Measurements from ENCODE around the gene SHBG. TPM values are rescaled to one million over a fixed set of nuclear protein-coding genes. Genes with fewer than 3 reads are reported as not detected.

SHBG gene
- not detected for total RNA-seq

- Mint-ChIP-seq H3K36me3 (ENCODE audit: low read depth) (peaks cover 4% of the 10 kb centered on the region), H3K27ac (no peak within 1 kb of the TSS), H3K27me3 (no peaks in the 10 kb centered on the region), H3K4me1 (peaks cover 16% of the 10 kb centered on the region), H3K9me3 (no peaks in the 10 kb centered on the region), H3K4me3 (no peak within 1 kb of the TSS)
- DNase-seq: no peak
- CTCF ChIA-PET: interaction anchor here (0.7 kb wide), 2 partner anchors 21 to 41 kb away, joined by 3 read pairs; partner anchors contain the start of gene ATP1B2
- POLR2A ChIA-PET: no interaction called here
Observed at GRCh38 chr17:7629939-7630571, at the start of gene SHBG. Gene SHBG, plus strand, starts transcription at chr17:7630135. Its CDS starts 38 bp downstream, at chr17:7630173.

- H3K27me3 Mint-ChIP-seq: no peaks in the 10 kb centered on the region
- peaks cover 88% of the 10 kb centered on the region for H3K4me1 Mint-ChIP-seq
- no peak for DNase-seq
- H3K4me3 Mint-ChIP-seq: peak overlapping the region; percentile 12
- POLR2A ChIA-PET: no interaction called here
- no peaks in the 10 kb centered on the region for H3K9me3 Mint-ChIP-seq
- peak overlapping the region; percentile 76 for H3K27ac Mint-ChIP-seq
- CTCF ChIA-PET: interaction anchor here (1.3 to 3.5 kb wide), 5 partner anchors 9 to 144 kb away, joined by 4 to 14 read pairs (median 6); partner anchors contain the start of genes SENP3, SOX15, TP53 and WRAP53
- peaks cover 62% of the 10 kb centered on the region for H3K36me3 Mint-ChIP-seq (ENCODE audit: low read depth)
Observed at GRCh38 chr17:7580604-7581575, 49.0 kb upstream of the SHBG start.

- Mint-ChIP-seq H3K9me3 (no peaks in the 10 kb centered on the region), H3K4me3 (peak overlapping the region; percentile 92), H3K27ac (peak overlapping the region; percentile 99), H3K27me3 (no peaks in the 10 kb centered on the region), H3K36me3 (ENCODE audit: low read depth) (peaks cover 50% of the 10 kb centered on the region), H3K4me1 (peaks cover 71% of the 10 kb centered on the region)
- ChIA-PET CTCF (interaction anchor here (1.0 to 3.9 kb wide), 7 partner anchors 9 to 253 kb away, joined by 3 to 15 read pairs (median 4); partner anchors contain the start of genes FXR2, TP53 and WRAP53), POLR2A (no interaction called here)
- no peak for DNase-seq
Observed at GRCh38 chr17:7582396-7583252, 47.3 kb upstream of the SHBG start.

DNA sequence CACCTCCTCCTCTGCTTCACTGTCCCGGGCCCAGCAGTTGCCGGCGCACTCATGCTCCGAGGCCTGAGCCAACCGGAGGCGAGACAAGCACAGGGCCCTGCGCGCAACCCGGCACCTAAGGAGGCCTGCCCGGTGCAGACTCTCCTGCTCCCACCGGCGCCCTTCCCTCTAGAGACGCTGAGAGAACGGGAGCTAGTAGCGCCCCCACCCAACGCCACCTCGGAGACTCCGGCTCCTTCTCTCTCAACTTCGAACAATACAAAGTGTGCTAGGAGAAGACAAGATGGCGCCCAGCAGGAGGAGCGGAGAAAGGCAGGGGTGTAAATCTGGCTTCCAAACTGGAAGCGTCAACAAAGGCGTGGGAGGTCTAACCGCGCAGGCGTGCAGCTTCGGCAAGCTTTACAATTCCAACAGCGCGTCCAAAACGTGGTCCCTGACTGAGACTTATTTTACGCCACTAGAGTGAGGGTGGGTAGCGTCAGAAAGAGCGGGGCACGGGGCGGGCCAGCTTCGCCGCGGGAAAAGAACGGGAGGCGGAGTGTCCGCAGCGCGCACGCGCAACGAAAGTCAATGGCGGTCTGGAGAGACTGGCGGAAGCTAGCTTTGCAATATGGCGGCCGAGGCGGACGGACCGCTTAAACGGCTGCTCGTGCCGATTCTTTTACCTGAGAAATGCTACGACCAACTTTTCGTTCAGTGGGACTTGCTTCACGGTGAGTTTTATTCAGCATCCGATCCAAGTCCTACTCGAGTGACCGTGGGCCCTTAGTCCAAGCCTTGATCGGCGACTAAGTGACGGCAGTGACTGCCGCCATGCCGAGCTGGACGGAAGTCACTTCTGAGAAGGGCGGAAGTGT, 46.5 kb upstream of the SHBG start, which contains the start of gene MPDU1:
TSS of gene MPDU1 (plus strand) at position 600 of the 857 bp plus-strand sequence. CDS start at position 611, 11 bp downstream.
- ChIA-PET CTCF (interaction anchor here (0.8 to 3.9 kb wide), 11 partner anchors 9 to 254 kb away, joined by 3 to 15 read pairs (median 4); partner anchors contain the start of genes FXR2, TP53 and WRAP53), POLR2A (interaction anchor here (0.7 to 1.3 kb wide), 4 partner anchors 10 to 254 kb away, joined by 3 to 8 read pairs (median 3); partner anchors contain the start of genes NEURL4 and TP53)
- peaks cover 47% of the 10 kb centered on the region for H3K36me3 Mint-ChIP-seq (ENCODE audit: low read depth)
- DNase-seq: peak; percentile 95
- peak within 1 kb of the TSS; percentile 92 for H3K4me3 Mint-ChIP-seq
- peak within 1 kb of the TSS; percentile 99 for H3K27ac Mint-ChIP-seq
- H3K9me3 Mint-ChIP-seq: no peaks in the 10 kb centered on the region
- no peaks in the 10 kb centered on the region for H3K27me3 Mint-ChIP-seq
- H3K4me1 Mint-ChIP-seq: peaks cover 63% of the 10 kb centered on the region

DNA sequence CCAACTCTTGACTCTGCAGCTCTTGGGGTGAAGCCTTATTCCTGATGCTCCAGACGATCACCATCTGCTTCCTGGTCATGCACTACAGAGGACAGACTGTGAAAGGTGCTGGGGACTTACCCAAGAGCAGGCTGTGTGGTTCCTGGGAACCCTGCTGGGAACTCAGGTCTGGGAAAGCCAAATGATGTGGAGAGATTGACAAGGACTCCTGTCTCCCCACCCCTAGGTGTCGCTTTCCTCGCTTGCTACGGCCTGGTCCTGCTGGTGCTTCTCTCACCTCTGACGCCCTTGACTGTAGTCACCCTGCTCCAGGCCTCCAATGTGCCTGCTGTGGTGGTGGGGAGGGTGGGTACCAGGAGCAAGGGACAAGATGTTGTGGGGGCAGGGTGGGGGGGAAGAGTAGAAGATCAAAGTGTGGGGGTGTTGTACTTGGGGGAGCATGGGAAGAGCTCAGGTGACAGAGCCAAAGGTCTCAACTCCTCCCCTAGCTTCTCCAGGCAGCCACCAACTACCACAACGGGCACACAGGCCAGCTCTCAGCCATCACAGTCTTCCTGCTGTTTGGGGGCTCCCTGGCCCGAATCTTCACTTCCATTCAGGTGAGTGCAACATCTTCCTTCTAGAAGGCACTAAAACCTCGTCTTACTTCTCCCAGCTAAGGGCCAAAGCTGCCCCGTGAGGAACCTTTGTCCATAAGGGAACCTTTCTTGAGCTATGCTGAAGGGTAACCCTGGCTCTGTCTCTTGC, 43.1 kb upstream of the SHBG start:
- Mint-ChIP-seq H3K27me3 (no peaks in the 10 kb centered on the region), H3K4me1 (peaks cover 35% of the 10 kb centered on the region), H3K36me3 (ENCODE audit: low read depth) (peaks cover 36% of the 10 kb centered on the region), H3K9me3 (no peaks in the 10 kb centered on the region), H3K4me3 (no peak overlapping the region), H3K27ac (peak overlapping the region; percentile 46)
- ChIA-PET CTCF (interaction anchor here (1.0 to 3.9 kb wide), 3 partner anchors 15 to 101 kb away, joined by 4 to 15 read pairs (median 5); partner anchors contain the start of genes TP53 and WRAP53), POLR2A (interaction anchor here (0.6 kb wide), 1 partner anchor 36 kb away, joined by 3 read pairs; no protein-coding TSS in a partner anchor)
- no peak for DNase-seq

- peaks cover 29% of the 10 kb centered on the region for H3K36me3 Mint-ChIP-seq (ENCODE audit: low read depth)
- H3K4me3 Mint-ChIP-seq: no peak overlapping the region
- POLR2A ChIA-PET: interaction anchor here (0.6 kb wide), 1 partner anchor 11 kb away, joined by 3 read pairs; no protein-coding TSS in a partner anchor
- DNase-seq: no peak
- no peaks in the 10 kb centered on the region for H3K9me3 Mint-ChIP-seq
- CTCF ChIA-PET: interaction anchor here (1.0 to 2.4 kb wide), 2 partner anchors 73 to 100 kb away, joined by 4 to 18 read pairs; partner anchors contain the start of genes TP53 and WRAP53
- peaks cover 28% of the 10 kb centered on the region for H3K4me1 Mint-ChIP-seq
- no peaks in the 10 kb centered on the region for H3K27me3 Mint-ChIP-seq
- peak overlapping the region; percentile 46 for H3K27ac Mint-ChIP-seq
Observed at GRCh38 chr17:7587420-7588151, 42.3 kb upstream of the SHBG start.

DNA sequence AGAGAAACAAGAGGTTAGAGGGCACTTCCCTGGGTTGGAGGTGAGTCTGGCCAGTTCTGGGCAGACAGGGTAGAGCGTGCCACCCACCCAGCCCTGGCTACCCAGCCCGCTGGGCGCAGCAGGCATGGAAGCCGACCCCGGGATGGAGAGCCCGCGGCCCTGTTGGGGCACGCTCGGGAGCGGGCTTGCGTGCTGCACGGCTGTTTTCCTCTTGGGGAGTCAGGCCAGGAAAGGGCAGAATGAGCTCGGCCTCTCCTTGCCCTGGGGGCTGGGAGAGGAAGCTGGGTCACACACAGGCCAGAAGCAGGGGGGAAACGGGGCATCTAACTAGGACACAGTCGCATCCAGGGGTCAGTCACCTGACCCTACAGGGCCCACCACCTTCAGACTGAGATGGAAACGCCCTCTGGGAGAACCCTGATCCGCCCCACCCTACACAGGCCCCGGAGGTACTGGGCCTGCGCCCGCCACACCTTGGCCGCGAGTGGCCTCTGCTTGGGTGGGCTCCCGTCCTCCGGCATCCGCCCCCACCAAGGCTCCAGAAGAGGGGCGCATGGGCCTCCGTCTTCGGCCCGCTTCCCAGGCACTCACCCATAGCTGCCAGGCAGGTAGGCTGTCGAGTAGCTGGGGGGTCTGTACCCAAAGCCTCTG, 41.3 kb upstream of the SHBG start:
- Mint-ChIP-seq H3K4me1 (peaks cover 20% of the 10 kb centered on the region), H3K4me3 (no peak overlapping the region), H3K27ac (no peak overlapping the region), H3K9me3 (no peaks in the 10 kb centered on the region), H3K27me3 (no peaks in the 10 kb centered on the region), H3K36me3 (ENCODE audit: low read depth) (peaks cover 36% of the 10 kb centered on the region)
- POLR2A ChIA-PET: interaction anchor here (1.0 kb wide), 1 partner anchor 15 kb away, joined by 3 read pairs; no protein-coding TSS in a partner anchor
- no peak for DNase-seq
- CTCF ChIA-PET: interaction anchor here (0.6 to 2.7 kb wide), 20 partner anchors 10 to 252 kb away, joined by 3 to 18 read pairs (median 4); partner anchors contain the start of genes FXR2, SAT2, SENP3 and TP53

- peaks cover 19% of the 10 kb centered on the region for H3K4me1 Mint-ChIP-seq
- POLR2A ChIA-PET: interaction anchor here (1.0 kb wide), 1 partner anchor 15 kb away, joined by 3 read pairs; no protein-coding TSS in a partner anchor
- no peaks in the 10 kb centered on the region for H3K27me3 Mint-ChIP-seq
- peaks cover 39% of the 10 kb centered on the region for H3K36me3 Mint-ChIP-seq (ENCODE audit: low read depth)
- H3K9me3 Mint-ChIP-seq: no peaks in the 10 kb centered on the region
- H3K4me3 Mint-ChIP-seq: no peak overlapping the region
- CTCF ChIA-PET: interaction anchor here (0.6 to 2.7 kb wide), 25 partner anchors 9 to 252 kb away, joined by 3 to 18 read pairs (median 3); partner anchors contain the start of genes FXR2, SAT2, SENP3 and TP53
- DNase-seq: peak; percentile 74
- no peak overlapping the region for H3K27ac Mint-ChIP-seq
Observed at GRCh38 chr17:7589204-7589868, 40.6 kb upstream of the SHBG start.

Data from activated CD4-positive, alpha-beta T cell treated with anti-CD3 and anti-CD28 coated beads, Interleukin-2, amount 10 ng/mL, durations not matched to agents 7 days and 5 days (primary cell).